HG03558 (cell line): ENCODE measurements around the gene FAM53A.

ENCODE experiments used
- ATAC-seq: cut with Tn5 transposase; IDR thresholded peaks from one replicate; pipeline ENCODE4 v1.9.1; 2021; ENCODE audit warnings: moderate number of reproducible peaks; ENCODE audit not compliant: unreplicated experiment; ENCODE audit errors: extremely low read depth

FAM53A gene

DNA sequence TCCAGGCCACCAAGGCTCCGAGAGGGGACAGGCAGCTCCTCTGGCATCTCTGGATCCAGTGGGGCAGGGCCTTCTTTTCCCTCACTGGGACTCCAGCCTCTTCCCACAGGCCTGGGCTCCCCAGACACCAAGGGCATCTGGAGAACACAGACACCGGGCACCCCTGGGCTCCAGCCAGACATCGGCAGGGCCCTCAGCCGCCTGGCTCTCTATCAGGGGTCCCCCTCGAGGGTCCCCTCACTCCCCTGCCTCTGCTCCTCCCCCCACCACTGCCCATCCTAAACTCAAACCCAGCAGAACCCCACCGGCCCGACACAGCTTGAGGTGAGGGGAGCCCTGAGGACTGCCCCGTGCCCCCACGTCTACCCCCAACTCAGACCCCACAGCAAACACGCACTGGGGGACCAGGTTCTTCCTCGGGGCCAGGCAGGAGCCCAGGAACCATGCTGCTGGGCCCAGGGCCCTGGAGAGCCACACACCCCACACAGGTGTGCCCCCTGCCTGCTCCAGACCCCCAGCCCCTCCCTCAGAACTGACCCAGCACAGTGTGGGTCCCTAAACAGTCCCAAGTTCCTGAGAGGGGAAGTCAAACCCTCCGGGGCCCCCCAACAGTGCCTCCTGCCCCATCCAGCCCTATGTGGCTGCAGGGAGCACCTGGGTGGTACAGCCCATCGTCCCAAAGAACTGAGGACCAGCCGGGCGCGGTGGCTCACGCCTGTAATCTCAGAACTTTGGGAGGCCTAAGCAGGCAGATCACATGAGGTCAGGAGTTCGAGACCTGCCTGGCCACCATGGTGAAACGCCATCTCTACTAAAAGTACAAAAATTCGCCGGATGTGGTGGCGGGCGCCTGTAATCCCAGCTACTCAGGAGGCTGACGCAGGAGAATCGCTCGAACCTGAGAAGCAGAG is 86.8 kb downstream of the FAM53A start:
- no peak for ATAC-seq

DNA sequence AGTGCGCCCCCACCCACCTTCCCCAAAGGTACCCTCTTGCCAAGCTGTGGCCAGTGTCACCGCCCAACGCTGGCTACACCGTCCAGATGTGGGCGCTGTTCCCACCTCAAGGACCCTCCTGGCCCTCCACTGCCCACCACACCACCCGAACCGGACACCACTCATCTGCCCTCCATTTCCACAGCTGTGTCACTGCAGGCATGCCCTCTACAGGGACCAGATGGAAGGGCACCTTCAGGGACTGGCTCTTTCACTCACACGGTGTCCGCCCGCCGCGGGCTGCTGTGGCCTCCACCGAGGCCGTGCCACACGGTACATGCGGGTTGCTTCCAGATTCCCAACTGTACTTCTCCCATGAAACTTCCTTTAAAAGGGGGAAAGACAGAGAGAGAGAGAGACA is 87.7 kb downstream of the FAM53A start:
- ATAC-seq, result no peak

DNA sequence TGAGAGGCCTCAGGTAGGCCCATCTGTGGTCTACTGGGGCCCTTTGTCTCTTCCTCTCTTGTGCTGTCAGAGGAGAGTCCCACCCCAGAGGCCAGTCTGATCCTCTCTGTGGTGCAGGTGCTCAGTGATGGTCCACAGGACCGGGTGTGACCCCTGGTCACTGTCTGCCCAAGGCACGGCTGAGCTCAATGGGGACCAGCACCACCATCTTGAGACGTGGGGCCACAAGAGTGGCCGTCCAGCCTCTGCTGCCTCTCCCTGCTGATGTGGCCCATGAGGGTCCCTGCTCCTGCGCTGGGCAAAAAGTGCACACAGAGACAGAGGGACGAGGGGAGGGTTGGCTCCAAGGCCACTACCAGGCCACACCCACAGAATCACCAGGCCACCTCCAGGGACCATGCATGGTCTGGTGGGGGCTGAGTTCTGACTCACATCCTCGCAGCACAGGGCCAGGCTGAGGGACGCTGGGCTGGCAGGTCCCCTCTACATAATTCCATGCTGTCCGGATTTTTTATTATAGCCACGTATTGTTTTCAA is 88.3 kb downstream of the FAM53A start:
- ATAC-seq, result no peak

DNA sequence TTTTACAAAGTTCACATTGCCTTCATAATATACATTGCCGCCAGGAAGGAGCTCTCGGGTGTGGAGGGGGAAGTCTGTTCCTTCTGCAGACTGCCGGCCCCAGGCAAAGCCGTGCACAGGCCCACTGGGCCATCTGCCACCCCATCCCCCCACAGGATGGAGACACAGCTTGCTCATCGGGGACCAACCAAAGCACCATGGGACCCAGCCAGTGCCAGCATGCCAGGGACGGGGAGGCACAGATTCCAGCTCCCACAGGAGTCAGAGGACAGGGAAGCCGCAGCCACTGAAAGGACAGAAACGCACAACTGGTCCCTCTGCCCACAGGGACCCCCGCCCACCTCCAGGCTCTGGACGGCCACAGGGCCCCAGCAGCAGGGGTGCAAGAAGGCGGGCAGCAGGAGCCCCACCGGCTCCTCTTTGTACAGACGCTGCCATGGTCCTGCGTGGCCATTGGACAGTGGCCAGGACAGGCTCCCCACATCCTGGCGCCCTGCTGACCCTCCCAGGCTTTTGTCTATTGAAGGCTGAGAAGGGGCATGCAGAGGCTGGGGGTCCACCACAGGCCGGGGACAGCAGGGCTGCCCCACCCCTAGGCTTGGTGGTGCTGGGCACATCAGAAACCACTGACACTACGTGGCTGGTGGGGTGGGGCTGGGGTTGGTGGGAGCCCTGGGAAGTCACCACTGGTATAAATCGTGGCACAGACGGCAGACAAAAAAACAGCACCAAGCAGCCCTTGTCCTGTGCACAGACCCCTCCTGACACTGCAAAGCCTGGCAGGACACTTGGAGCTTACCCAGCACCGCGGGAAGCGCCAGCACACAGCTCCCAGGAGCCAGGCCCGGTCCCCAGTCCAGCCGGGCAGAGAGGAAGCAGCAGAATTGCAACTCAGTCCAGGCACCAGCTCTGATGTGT is 89.0 kb downstream of the FAM53A start:
- no peak for ATAC-seq

DNA sequence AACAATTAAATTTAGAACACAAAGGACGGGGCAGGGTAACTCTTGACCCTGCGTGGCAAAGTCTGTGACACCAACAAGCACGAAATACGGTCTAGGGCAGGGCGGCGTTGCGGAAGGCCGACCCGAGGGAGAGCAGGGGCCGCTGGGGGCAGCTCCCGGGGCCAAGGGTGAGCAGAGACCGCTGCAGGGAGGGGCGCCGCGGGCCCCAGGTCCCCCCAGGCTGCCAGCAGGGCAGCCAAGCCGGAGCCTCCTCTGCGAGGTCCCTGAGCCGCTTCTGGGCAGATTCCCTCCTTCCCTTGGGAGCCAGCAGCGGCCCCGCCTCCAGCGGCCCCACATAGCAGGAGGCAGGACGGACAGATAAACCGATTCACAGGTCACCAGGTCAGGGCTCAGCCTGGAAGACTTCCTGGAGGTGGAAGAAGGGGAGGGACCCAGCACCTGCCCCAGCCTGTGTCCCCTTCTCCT is 90.2 kb downstream of the FAM53A start:
- no peak for ATAC-seq

DNA sequence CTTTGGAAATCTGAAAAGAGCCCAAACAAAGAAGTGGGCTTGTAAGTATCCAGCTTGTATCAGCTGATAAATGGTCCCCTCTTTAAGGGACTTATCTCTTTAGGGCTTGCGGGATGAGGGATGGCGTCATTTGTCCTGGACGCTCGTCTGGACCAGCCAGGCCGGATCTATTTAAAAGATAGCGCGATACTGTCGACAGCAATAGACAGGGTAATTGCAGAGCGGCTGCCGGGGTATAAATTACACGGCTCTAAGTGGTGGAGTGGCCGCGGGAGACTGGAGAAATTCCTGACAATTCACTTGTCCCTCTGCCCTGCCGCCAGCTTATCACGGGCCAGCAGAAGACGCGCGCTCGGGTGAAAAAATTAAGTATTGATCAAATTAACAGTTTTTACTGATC is 90.7 kb downstream of the FAM53A start:
- no peak for ATAC-seq

DNA sequence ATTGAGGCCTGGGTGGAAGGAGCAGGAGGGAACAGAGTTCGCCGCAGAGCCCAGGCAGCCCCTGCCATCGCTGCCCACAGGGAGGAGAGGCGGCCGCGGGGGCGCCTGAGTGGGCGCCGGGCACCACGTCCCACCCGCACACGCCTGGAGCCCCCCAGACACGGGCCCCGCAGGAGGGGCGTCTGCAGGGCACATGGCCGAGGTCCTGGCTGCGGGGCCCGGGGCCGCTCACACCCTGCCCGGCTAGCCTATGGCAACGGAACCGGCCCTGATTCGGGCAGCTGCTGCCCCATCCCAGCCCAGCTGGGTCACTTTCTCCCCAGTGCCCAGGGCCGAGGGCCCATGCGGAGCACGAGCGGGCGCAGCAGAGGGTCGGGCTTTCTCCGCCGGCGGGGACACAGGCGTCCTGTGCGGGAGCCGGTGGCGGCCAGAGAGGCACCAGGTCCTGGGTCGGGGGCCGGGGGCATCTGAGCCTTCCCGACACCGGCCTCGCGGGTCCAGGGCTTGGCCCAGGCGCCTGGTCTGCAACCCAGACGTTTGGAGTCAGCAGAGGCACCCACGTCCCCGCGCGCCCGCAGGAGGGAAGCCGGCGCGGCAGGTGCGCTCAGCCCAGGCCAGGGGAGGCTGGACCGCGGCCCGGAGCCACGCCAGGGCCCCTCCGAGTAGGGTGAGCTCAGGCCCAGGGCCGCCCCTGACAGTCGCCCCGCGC is 91.2 kb downstream of the FAM53A start:
- no peak for ATAC-seq

DNA sequence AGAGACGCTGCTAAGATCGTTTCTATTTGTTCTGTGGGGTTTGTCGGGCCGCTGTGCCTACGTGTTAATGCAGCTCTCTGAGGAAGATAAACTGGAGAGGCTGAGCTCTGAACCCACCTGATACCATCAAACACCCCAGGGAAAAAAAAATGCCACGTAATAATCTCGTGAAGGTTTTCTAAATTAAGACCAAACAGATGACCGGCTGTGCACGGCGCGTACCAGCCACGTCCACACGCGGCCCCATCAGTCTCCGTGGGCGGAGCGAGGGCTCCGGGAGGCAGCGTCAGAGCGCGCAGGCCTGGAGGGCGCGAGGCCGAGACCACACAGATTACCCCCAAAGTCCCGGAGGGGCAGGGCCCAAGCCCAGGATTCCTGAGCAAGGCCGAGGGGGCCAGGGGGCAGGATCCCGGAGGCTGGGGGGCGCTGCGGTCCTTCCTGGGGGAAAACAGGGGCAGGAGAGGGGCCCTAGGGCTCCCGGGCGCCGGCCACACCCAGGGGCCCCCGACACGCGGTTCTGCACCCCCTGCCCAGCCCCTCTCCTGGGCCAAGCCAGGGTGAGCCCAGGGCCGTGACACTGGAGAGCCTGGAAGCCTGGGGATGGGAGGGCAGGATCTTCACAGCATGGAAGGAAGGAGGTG is 91.9 kb downstream of the FAM53A start:
- no peak for ATAC-seq

DNA sequence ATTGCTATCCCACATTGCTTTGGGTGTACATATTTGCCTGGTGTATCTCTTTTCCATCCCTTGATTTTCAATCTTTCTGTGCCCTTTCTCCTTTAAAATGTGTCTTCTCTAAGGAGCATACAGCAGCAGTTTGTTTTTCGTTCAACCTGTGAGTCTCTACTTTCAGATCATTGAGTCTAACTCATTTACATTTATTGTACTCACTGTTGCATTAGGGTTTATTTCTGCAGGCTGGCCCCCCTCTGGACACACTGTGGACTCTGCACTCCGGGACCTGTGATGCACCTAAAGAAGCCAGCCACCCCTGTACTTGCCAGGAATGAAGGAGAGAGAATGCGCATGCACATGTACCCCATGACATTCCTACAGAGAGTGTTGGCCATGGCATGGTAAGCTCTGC is 93.0 kb downstream of the FAM53A start:
- ATAC-seq, result no peak

DNA sequence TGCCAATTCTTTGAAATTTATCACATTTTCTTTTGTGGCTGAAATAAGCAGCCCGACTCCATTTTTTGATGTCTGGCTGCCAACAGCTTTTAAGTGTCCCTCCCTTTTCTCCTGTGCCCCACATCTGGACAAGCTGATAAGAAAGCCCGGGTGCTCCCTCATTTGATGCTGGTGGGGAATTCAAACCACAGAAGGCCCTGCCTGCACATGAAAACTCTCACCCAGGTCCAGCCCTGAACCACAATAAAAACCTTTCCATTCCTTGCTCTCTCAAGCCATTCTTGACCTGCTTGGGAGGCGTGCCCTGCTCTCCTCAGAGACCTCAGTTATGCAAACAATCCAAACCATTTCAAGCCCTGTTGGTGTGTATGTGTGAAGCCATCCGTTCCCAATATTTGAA is 93.9 kb downstream of the FAM53A start:
- no peak for ATAC-seq
